Neural progenitor cell (in vitro differentiated cells): ENCODE results near the gene OR52D1. TPM values are rescaled to one million over a fixed set of nuclear protein-coding genes. Genes with fewer than 3 reads are reported as not detected.

Source experiments
- DNase-seq: peaks from one replicate; pipeline ENCODE4 v3.0.0-alpha.2; 2016; ENCODE audit warnings: low spot score
- H2AFZ ChIP-seq: fragments of 200-600 bp; sonication (generic); replicated peaks from 2 replicates; pipeline ENCODE4 v1.6.1; 2016; ENCODE audit warnings: antibody characterized with exemption
- H3F3A ChIP-seq: fragments of 200-600 bp; sonication (generic); 2 replicates; pipeline ENCODE4 v1.6.1; 2016; ENCODE audit warnings: antibody characterized with exemption, low read depth
- H3K27ac ChIP-seq: fragments of 200-600 bp; sonication (generic); 2 replicates; pipeline ENCODE4 v1.5.1; 2016; ENCODE audit warnings: mild to moderate bottlenecking
- H3K27me3 ChIP-seq: fragments of 200-600 bp; sonication (generic); 2 replicates; pipeline ENCODE4 v1.6.1; 2016; ENCODE audit warnings: mild to moderate bottlenecking, moderate library complexity
- H3K36me3 ChIP-seq: fragments of 200-600 bp; sonication (generic); 2 replicates; pipeline ENCODE4 v1.5.1; 2016
- H3K4me1 ChIP-seq: fragments of 200-600 bp; sonication (generic); 2 replicates; pipeline ENCODE4 v1.6.1; 2016; ENCODE audit warnings: mixed run types
- H3K4me2 ChIP-seq: fragments of 200-600 bp; sonication (generic); 2 replicates; pipeline ENCODE4 v1.6.1; 2016
- H3K4me3 ChIP-seq: fragments of 200-600 bp; sonication (generic); 2 replicates; pipeline ENCODE4 v1.5.1; 2016
- H3K79me2 ChIP-seq: fragments of 200-600 bp; sonication (generic); 2 replicates; pipeline ENCODE4 v1.6.1; 2016; ENCODE audit warnings: low read depth
- H3K9ac ChIP-seq: fragments of 200-600 bp; sonication (generic); 2 replicates; pipeline ENCODE4 v1.6.1; 2016
- H3K9me3 ChIP-seq: fragments of 200-600 bp; sonication (generic); 2 replicates; pipeline ENCODE4 v1.5.1; 2016; ENCODE audit warnings: low read depth
- H4K20me1 ChIP-seq: fragments of 200-600 bp; sonication (generic); 2 replicates; pipeline ENCODE4 v1.6.1; 2016; ENCODE audit warnings: low read depth
- H3K27ac Mint-ChIP-seq: 3 replicates; pipeline ENCODE4 v1.8.0; 2021; ENCODE audit warnings: mixed read lengths
- H3K27me3 Mint-ChIP-seq: 2 replicates; pipeline ENCODE4 v1.8.0; 2022; ENCODE audit warnings: low read depth, mild to moderate bottlenecking, inconsistent platforms, moderate library complexity, mixed read lengths; ENCODE audit not compliant: insufficient read depth
- H3K36me3 Mint-ChIP-seq: 3 replicates; pipeline ENCODE4 v1.8.0; 2021; ENCODE audit warnings: mixed read lengths
- H3K4me1 Mint-ChIP-seq: 3 replicates; pipeline ENCODE4 v1.8.0; 2021; ENCODE audit warnings: mixed read lengths
- H3K4me3 Mint-ChIP-seq: 3 replicates; pipeline ENCODE4 v1.8.0; 2021; ENCODE audit warnings: mild to moderate bottlenecking, moderate library complexity, mixed read lengths
- H3K9me3 Mint-ChIP-seq: 3 replicates; pipeline ENCODE4 v1.8.0; 2020; ENCODE audit warnings: mixed read lengths
- CTCF ChIP-seq: fragments of 200-600 bp; sonication (generic); IDR thresholded peaks from 2 replicates; pipeline ENCODE4 v1.5.1; 2017; ENCODE audit warnings: antibody characterized with exemption, mild to moderate bottlenecking
- EZH2 ChIP-seq: fragments of 200-600 bp; sonication (generic); IDR thresholded peaks from 2 replicates; pipeline ENCODE4 v1.6.1; 2017; ENCODE audit warnings: antibody characterized with exemption, mild to moderate bottlenecking, moderate library complexity
- EZH2phosphoT487 ChIP-seq: fragments of 200-600 bp; sonication (generic); IDR thresholded peaks from 2 replicates; pipeline ENCODE4 v1.6.1; 2017; ENCODE audit warnings: antibody characterized with exemption
- total RNA-seq: library from RNA; depleted of rRNA; stranded (reverse); fragments of >200 nt; gene quantifications from 2 replicates; pipeline ENCODE4 v1.2.3, GENCODE V29; 2015; ENCODE audit warnings: low replicate concordance

Gene OR52D1
- total RNA-seq, 1 donor from 2014 or later = not detected

GRCh38 chr11:5504403-5504921 is 16.0 kb downstream of the OR52D1 start:
- H3K27me3 ChIP-seq = no peaks in the 10 kb centered on the region
- no peak overlapping the region for H3K4me2 ChIP-seq
- H3K4me1 ChIP-seq = no peaks in the 10 kb centered on the region
- H3K36me3 ChIP-seq = no peaks in the 10 kb centered on the region
- H3K36me3 Mint-ChIP-seq = no peaks in the 10 kb centered on the region
- TF ChIP-seq EZH2 = no peak
- TF ChIP-seq EZH2phosphoT487 = no peak
- no peak for TF ChIP-seq CTCF
- DNase-seq = no peak
- no peak overlapping the region for H3K27ac Mint-ChIP-seq
- no peak overlapping the region for H2AFZ ChIP-seq
- H4K20me1 ChIP-seq = no peaks in the 10 kb centered on the region
- no peak overlapping the region for H3K4me3 Mint-ChIP-seq
- no peaks in the 10 kb centered on the region for H3K9me3 ChIP-seq
- H3K4me3 ChIP-seq = no peak overlapping the region
- no peak overlapping the region for H3K27ac ChIP-seq
- H3K9me3 Mint-ChIP-seq = no peaks in the 10 kb centered on the region
- no peak overlapping the region for H3K9ac ChIP-seq
- no peaks in the 10 kb centered on the region for H3K79me2 ChIP-seq
- H3K4me1 Mint-ChIP-seq = no peaks in the 10 kb centered on the region
- H3F3A ChIP-seq = no peaks in the 10 kb centered on the region
- H3K27me3 Mint-ChIP-seq = peaks cover 4% of the 10 kb centered on the region

- Histone ChIP-seq H3K4me1 (no peaks in the 10 kb centered on the region), H3K9ac (no peak overlapping the region), H4K20me1 (no peaks in the 10 kb centered on the region), H3K9me3 (no peaks in the 10 kb centered on the region), H3K27ac (no peak overlapping the region), H3F3A (no peaks in the 10 kb centered on the region), H3K4me3 (no peak overlapping the region), H2AFZ (no peak overlapping the region), H3K79me2 (no peaks in the 10 kb centered on the region), H3K4me2 (no peak overlapping the region), H3K27me3 (no peaks in the 10 kb centered on the region), H3K36me3 (no peaks in the 10 kb centered on the region)
- H3K4me1 Mint-ChIP-seq = no peaks in the 10 kb centered on the region
- H3K36me3 Mint-ChIP-seq = no peaks in the 10 kb centered on the region
- H3K9me3 Mint-ChIP-seq = no peaks in the 10 kb centered on the region
- no peak overlapping the region for H3K4me3 Mint-ChIP-seq
- H3K27me3 Mint-ChIP-seq = peaks cover 4% of the 10 kb centered on the region
- no peak for DNase-seq
- H3K27ac Mint-ChIP-seq = no peak overlapping the region
- TF ChIP-seq CTCF (no peak), EZH2phosphoT487 (no peak), EZH2 (no peak)
These were observed 17.0 kb downstream of the OR52D1 start for GRCh38 chr11:5505363-5506048.

- Histone ChIP-seq H4K20me1 (no peaks in the 10 kb centered on the region), H3K4me2 (no peak overlapping the region), H3K79me2 (no peaks in the 10 kb centered on the region), H3K4me3 (no peak overlapping the region), H2AFZ (no peak overlapping the region), H3K27ac (no peak overlapping the region), H3K9ac (no peak overlapping the region), H3K36me3 (no peaks in the 10 kb centered on the region), H3K9me3 (no peaks in the 10 kb centered on the region), H3K27me3 (no peaks in the 10 kb centered on the region), H3F3A (no peaks in the 10 kb centered on the region), H3K4me1 (no peaks in the 10 kb centered on the region)
- no peak overlapping the region for H3K27ac Mint-ChIP-seq
- no peak overlapping the region for H3K4me3 Mint-ChIP-seq
- H3K36me3 Mint-ChIP-seq = no peaks in the 10 kb centered on the region
- peaks cover 4% of the 10 kb centered on the region for H3K27me3 Mint-ChIP-seq
- no peak for DNase-seq
- no peaks in the 10 kb centered on the region for H3K9me3 Mint-ChIP-seq
- H3K4me1 Mint-ChIP-seq = no peaks in the 10 kb centered on the region
- TF ChIP-seq EZH2 (no peak), EZH2phosphoT487 (no peak), CTCF (no peak)
These were observed 18.9 kb downstream of the OR52D1 start for GRCh38 chr11:5507177-5507932.
